T-helper 2 cell treated with Interferon-gamma antibody and Interleukin-4, amounts not matched to agents 5 μg/mL and 100 μg/mL, for 36 hours (primary cell): ENCODE measurements around the gene RNMT.
"Not testable (repeated sequence)": the region's sequence is repeated elsewhere in the genome, so short reads cannot be mapped to it uniquely, and the experiment has no call there.

Source experiments
- DNase-seq: peaks from one replicate; pipeline ENCODE4 v3.0.0; 2021; ENCODE audit warnings: low spot score
- H3K27ac Mint-ChIP-seq: one replicate; pipeline ENCODE4 v1.8.0; 2021; ENCODE audit warnings: mild to moderate bottlenecking, mixed read lengths
- H3K27me3 Mint-ChIP-seq: one replicate; pipeline ENCODE4 v1.8.0; 2021; ENCODE audit warnings: low read depth, mixed read lengths
- H3K36me3 Mint-ChIP-seq: one replicate; pipeline ENCODE4 v1.8.0; 2021; ENCODE audit warnings: low read depth, mixed read lengths
- H3K4me1 Mint-ChIP-seq: one replicate; pipeline ENCODE4 v1.8.0; 2021; ENCODE audit warnings: low read depth, mixed read lengths
- H3K4me3 Mint-ChIP-seq: one replicate; pipeline ENCODE4 v1.8.0; 2022; ENCODE audit warnings: mild to moderate bottlenecking, moderate library complexity, mixed read lengths
- H3K9me3 Mint-ChIP-seq: one replicate; pipeline ENCODE4 v1.8.0; 2021; ENCODE audit warnings: mixed read lengths

The RNMT gene

DNA sequence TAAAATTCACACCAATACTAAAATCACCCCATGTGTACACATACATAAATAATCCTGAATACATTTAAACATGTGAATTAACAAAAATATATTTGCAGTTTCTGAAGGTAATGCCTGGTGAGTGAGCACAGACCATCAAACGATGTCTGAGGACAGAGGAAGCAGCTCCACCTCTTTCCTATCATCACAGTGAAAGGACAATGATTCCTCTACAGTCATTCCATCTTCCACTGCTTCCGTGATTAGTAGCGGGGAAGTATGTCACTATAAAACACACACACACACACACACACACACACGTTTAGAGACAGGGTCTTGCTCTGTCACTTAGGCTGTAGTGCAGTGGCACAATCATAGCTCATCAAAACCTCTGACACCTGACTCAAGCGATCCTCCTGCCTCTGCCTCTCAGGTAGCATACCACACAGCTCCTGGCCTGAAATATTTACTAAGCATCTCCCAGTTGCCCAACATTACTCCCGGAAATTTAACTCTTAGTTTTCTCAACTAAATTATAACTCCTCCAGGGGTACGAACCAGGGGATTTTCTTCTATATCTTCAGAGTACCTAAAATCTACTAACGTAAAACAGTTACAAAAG lies 12.9 kb upstream of the RNMT start:
- no peak overlapping the region for H3K4me3 Mint-ChIP-seq
- peaks cover 1% of the 10 kb centered on the region for H3K4me1 Mint-ChIP-seq
- DNase-seq, result no peak
- peaks cover 23% of the 10 kb centered on the region for H3K9me3 Mint-ChIP-seq
- H3K27me3 Mint-ChIP-seq, result no peaks in the 10 kb centered on the region
- no peak overlapping the region for H3K27ac Mint-ChIP-seq
- peaks cover 33% of the 10 kb centered on the region for H3K36me3 Mint-ChIP-seq

DNA sequence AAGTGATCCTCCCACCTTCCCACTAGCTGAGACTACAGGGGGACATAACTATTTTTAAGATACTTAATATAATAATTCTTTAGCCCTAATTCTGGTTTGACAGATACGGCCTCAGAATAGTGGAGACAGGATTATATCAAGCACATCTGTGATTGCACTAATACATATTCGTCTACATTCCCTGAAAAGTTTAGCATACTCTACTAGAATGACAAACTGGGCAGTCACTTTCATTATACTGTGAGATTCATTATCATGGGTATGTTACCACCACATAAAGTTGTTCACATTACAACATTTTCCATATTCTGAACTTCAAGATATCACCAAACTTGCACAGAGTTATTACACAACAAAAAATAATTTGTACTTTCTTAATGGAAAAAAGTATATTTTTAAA lies 11.1 kb upstream of the RNMT start:
- DNase-seq, result no peak
- Mint-ChIP-seq H3K27ac (no peak overlapping the region), H3K9me3 (peaks cover 19% of the 10 kb centered on the region), H3K27me3 (no peaks in the 10 kb centered on the region), H3K4me1 (peaks cover 5% of the 10 kb centered on the region), H3K36me3 (peaks cover 28% of the 10 kb centered on the region), H3K4me3 (no peak overlapping the region)

- H3K9me3 Mint-ChIP-seq, result peaks cover 7% of the 10 kb centered on the region
Measured at GRCh38 chr18:13716916-13717315, 9.6 kb upstream of the RNMT start.

GRCh38 chr18:13720123-13720522 lies 6.3 kb upstream of the RNMT start:
- Mint-ChIP-seq H3K27me3 (no peaks in the 10 kb centered on the region), H3K36me3 (peaks cover 35% of the 10 kb centered on the region), H3K9me3 (peaks cover 7% of the 10 kb centered on the region), H3K4me1 (peaks cover 29% of the 10 kb centered on the region), H3K27ac (no peak overlapping the region), H3K4me3 (no peak overlapping the region)
- no peak for DNase-seq

More at GRCh38 chr18:13716916-13717315, 9.6 kb upstream of the RNMT start:
- Mint-ChIP-seq H3K4me3 (no peak overlapping the region), H3K4me1 (peaks cover 8% of the 10 kb centered on the region), H3K27me3 (no peaks in the 10 kb centered on the region), H3K27ac (no peak overlapping the region), H3K36me3 (peaks cover 25% of the 10 kb centered on the region)
- DNase-seq, result no peak

DNA sequence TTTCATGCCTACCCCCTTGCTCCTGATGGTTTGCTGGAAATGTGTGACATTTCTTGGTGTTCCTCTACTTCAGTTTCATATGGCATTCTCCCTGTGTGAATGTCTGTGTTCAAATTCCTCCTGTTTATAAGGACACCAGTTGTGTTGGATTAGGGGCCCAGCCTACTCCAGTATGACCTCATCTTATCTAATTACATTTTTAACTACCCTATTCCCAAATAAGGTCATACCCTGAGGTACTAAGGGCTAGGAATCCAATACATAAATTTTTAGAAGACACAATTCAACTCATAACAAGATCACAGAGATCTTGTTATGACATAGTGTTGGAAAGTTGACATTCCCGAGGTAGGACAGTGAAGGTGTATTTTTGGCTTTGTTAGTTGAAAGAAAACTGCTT lies 5.6 kb upstream of the RNMT start:
- no peaks in the 10 kb centered on the region for H3K27me3 Mint-ChIP-seq
- no peak for DNase-seq
- peaks cover 7% of the 10 kb centered on the region for H3K9me3 Mint-ChIP-seq
- H3K4me1 Mint-ChIP-seq, result peaks cover 36% of the 10 kb centered on the region
- no peak overlapping the region for H3K4me3 Mint-ChIP-seq
- H3K27ac Mint-ChIP-seq, result no peak overlapping the region
- peaks cover 35% of the 10 kb centered on the region for H3K36me3 Mint-ChIP-seq

DNA sequence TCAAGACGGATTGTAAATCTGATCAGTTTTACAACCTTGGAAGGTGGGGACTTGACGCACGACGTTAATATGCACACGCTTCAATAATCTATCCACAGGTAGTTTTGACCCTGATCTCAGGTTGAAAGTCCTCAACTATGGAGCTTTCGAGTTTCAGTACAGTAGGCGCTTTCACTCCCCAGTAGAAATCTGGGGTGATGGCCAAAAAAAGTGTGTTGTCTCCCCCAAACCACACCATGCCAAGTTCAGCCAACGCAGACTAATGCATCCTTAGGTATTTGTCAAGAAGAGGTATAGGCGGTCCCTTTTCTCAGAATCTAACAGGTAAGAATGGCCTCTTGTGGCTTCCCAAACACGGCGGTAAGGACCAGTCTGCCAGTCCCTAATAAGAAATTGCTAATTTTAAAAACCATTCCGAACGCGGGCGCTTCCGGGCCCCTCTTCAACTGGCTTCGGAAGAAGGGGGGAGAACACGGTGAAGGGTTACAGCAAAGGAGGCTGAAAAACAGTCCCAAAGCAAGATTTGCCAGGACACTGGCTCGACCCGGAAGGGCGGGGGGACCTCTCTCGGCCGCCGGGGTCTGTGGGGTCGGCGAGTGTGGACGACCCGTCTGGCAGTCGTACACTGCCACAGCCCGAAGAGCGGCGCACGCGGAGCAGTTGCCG lies 774 bp upstream of the RNMT start:
- Mint-ChIP-seq H3K4me1 (peaks cover 52% of the 10 kb centered on the region), H3K27me3 (no peaks in the 10 kb centered on the region), H3K27ac (peak overlapping the region; percentile 70), H3K9me3 (no peaks in the 10 kb centered on the region), H3K4me3 (peak overlapping the region; percentile 87), H3K36me3 (peaks cover 25% of the 10 kb centered on the region)
- DNase-seq, result no peak

- H3K27me3 Mint-ChIP-seq, result no peaks in the 10 kb centered on the region
- peaks cover 26% of the 10 kb centered on the region for H3K36me3 Mint-ChIP-seq
- H3K9me3 Mint-ChIP-seq, result no peaks in the 10 kb centered on the region
- DNase-seq, result no peak
- H3K4me3 Mint-ChIP-seq, result peak overlapping the region; percentile 87
- H3K27ac Mint-ChIP-seq, result peak overlapping the region; percentile 85
- H3K4me1 Mint-ChIP-seq, result peaks cover 53% of the 10 kb centered on the region
Measured at GRCh38 chr18:13726972-13727331, 479 bp downstream of the RNMT start.

DNA sequence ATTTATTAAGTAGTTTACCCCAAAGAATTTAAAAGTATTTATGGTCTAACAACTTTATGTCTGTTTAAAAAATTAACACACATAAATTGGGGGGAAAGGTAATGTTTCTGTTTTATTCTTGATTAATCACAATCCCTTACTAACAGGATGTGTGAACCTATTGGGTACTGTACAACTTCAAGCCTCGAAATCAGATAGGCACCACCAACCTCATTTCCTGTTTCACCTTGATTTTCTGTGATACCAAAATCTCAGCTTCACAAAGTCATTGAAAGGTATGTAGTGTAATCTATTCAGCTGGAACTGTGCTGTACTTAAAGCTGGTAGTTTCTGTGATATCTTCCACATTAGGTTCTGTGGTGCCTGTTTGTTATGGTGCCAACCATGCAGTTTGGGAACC lies 4.0 kb downstream of the RNMT start:
- Mint-ChIP-seq H3K4me3 (no peak overlapping the region), H3K27ac (no peak overlapping the region), H3K4me1 (peaks cover 29% of the 10 kb centered on the region), H3K27me3 (no peaks in the 10 kb centered on the region), H3K9me3 (no peaks in the 10 kb centered on the region), H3K36me3 (peaks cover 37% of the 10 kb centered on the region)
- DNase-seq, result no peak

DNA sequence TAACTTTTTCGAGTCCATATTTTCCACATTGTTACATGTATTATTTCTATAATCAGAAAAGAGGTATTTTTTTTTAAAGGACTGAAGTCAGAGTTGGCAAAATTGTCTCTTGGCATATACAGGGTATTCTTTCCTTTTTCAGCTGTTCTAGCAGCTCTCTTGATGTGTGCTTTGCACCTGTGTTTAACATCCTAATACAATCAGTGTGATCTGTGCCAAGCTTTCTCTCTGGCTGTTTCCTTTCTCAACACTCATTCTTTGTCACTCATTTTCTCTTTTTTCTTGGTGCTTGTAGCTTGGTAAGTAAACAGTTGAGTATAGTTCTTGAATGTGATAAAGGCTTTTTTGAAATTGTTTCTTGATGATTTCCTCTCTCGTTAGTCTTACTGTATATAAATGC lies 9.2 kb downstream of the RNMT start:
- Mint-ChIP-seq H3K27me3 (no peaks in the 10 kb centered on the region), H3K4me3 (no peak overlapping the region), H3K27ac (no peak overlapping the region), H3K9me3 (no peaks in the 10 kb centered on the region), H3K4me1 (peaks cover 4% of the 10 kb centered on the region), H3K36me3 (peaks cover 54% of the 10 kb centered on the region)
- DNase-seq, result no peak

- H3K9me3 Mint-ChIP-seq, result no peaks in the 10 kb centered on the region
- H3K27me3 Mint-ChIP-seq, result no peaks in the 10 kb centered on the region
- peaks cover 60% of the 10 kb centered on the region for H3K36me3 Mint-ChIP-seq
- H3K4me1 Mint-ChIP-seq, result no peaks in the 10 kb centered on the region
- no peak for DNase-seq
- no peak overlapping the region for H3K4me3 Mint-ChIP-seq
- H3K27ac Mint-ChIP-seq, result peak overlapping the region; percentile 9
Measured at GRCh38 chr18:13745696-13746095, 19.2 kb downstream of the RNMT start.

DNA sequence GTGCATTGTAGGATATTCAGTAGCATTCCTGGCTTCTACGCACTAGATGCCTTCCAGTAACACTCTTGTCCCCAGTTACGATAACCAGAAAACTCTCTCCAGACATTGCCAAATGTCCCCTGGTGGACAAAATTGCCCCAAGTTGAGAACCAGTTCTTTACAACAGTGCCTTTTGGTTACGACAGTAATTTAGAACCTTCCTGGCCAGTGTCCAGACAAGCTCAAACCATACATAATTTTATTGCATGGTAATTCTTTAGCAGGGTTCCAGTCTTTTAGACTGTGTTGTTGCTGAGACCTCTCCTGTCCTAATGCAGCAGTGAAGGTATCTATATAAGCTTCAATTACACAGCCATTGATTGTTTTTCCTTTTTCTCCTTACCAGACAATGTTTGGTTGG lies 20.2 kb downstream of the RNMT start:
- no peaks in the 10 kb centered on the region for H3K27me3 Mint-ChIP-seq
- H3K4me3 Mint-ChIP-seq, result no peak overlapping the region
- H3K27ac Mint-ChIP-seq, result no peak overlapping the region
- H3K4me1 Mint-ChIP-seq, result peaks cover 2% of the 10 kb centered on the region
- no peak for DNase-seq
- H3K36me3 Mint-ChIP-seq, result peaks cover 64% of the 10 kb centered on the region
- H3K9me3 Mint-ChIP-seq, result no peaks in the 10 kb centered on the region

DNA sequence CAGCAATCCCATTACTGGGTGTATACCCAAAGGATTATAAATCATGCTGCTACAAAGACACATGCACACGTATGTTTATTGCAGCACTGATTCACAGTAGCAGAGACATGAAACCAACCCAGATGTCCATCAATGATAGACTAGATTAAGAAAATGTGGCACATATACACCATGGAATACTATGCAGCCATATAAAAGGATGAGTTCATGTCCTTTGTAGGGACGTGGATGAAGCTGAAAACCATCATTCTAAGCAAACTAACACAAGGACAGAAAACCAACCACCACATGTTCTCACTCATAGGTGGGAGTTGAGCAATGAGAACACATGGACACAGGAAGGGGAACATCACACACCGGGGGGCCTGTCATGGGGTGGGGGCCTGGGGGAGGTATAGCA lies 25.1 kb downstream of the RNMT start:
- H3K27ac Mint-ChIP-seq, H3K27me3 Mint-ChIP-seq, H3K9me3 Mint-ChIP-seq, H3K4me1 Mint-ChIP-seq, DNase-seq, H3K4me3 Mint-ChIP-seq: not testable (repeated sequence)
- H3K36me3 Mint-ChIP-seq, result peaks cover 71% of the 10 kb centered on the region

DNA sequence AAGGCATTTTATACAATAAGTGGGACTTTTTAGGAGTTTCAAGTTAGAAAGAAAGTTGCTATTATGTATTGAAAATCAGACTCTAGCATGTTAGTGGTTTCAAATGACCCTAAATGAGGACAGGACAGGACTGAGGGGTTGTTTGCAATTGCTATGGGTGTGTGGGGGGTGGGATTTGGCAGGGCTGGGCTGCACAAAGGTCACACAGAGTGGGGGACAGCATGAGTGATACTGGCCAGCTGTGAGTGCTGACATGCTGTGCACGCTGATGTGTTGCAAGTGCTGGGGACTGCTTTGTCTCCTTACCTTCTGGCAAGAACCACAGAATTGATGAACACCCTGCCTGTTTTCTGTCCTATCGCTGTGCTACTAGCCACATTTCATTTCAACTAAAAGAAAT lies 29.8 kb downstream of the RNMT start:
- no peak overlapping the region for H3K27ac Mint-ChIP-seq
- H3K9me3 Mint-ChIP-seq, result no peaks in the 10 kb centered on the region
- DNase-seq, result no peak
- no peaks in the 10 kb centered on the region for H3K4me1 Mint-ChIP-seq
- H3K27me3 Mint-ChIP-seq, result no peaks in the 10 kb centered on the region
- no peak overlapping the region for H3K4me3 Mint-ChIP-seq
- H3K36me3 Mint-ChIP-seq, result peaks cover 69% of the 10 kb centered on the region

GRCh38 chr18:13756671-13757070 lies 30.2 kb downstream of the RNMT start:
- no peak for DNase-seq
- peaks cover 65% of the 10 kb centered on the region for H3K36me3 Mint-ChIP-seq
- no peaks in the 10 kb centered on the region for H3K27me3 Mint-ChIP-seq
- H3K27ac Mint-ChIP-seq, result no peak overlapping the region
- H3K4me3 Mint-ChIP-seq, result no peak overlapping the region
- H3K9me3 Mint-ChIP-seq, result no peaks in the 10 kb centered on the region
- H3K4me1 Mint-ChIP-seq, result no peaks in the 10 kb centered on the region

- H3K27me3 Mint-ChIP-seq, result no peaks in the 10 kb centered on the region
- no peaks in the 10 kb centered on the region for H3K4me1 Mint-ChIP-seq
- no peaks in the 10 kb centered on the region for H3K9me3 Mint-ChIP-seq
- no peak overlapping the region for H3K4me3 Mint-ChIP-seq
- no peak for DNase-seq
- H3K36me3 Mint-ChIP-seq, result peaks cover 66% of the 10 kb centered on the region
- H3K27ac Mint-ChIP-seq, result no peak overlapping the region
Measured at GRCh38 chr18:13758622-13759021, 32.1 kb downstream of the RNMT start.
